HG03045 (cell line): ENCODE results near the gene TATDN3.
A peak's percentile ranks its signal among the peaks of the same experiment; 100 is the strongest.
"Not testable (repeated sequence)": the region's sequence is repeated elsewhere in the genome, so short reads cannot be mapped to it uniquely, and the experiment has no call there.

Experiments
- ATAC-seq: cut with Tn5 transposase; IDR thresholded peaks from one replicate; pipeline ENCODE4 v1.9.1; 2021; ENCODE audit warnings: mild to moderate bottlenecking, moderate library complexity; ENCODE audit not compliant: unreplicated experiment

Gene TATDN3

GRCh38 chr1:212791676-212792395 is at the start of gene TATDN3, which contains the start of gene NSL1:
Gene TATDN3 (plus strand): TSS chr1:212791894. CDS start chr1:212791922, 28 bp downstream.
Gene NSL1 (minus strand): TSS chr1:212791777. CDS start chr1:212791763, 14 bp downstream.
- peak; percentile 77 for ATAC-seq

- ATAC-seq = no peak
Observed at GRCh38 chr1:212743901-212744475, 47.7 kb upstream of the TATDN3 start.

- no peak for ATAC-seq
Observed at GRCh38 chr1:212745303-212745702, 46.4 kb upstream of the TATDN3 start.

- no peak for ATAC-seq
Observed at GRCh38 chr1:212746546-212746945, 45.1 kb upstream of the TATDN3 start.

GRCh38 chr1:212749821-212750535 is 41.7 kb upstream of the TATDN3 start:
- ATAC-seq = no peak

GRCh38 chr1:212752252-212752933 is 39.3 kb upstream of the TATDN3 start:
- no peak for ATAC-seq

- ATAC-seq = no peak
Observed at GRCh38 chr1:212752934-212753497, 38.7 kb upstream of the TATDN3 start.

GRCh38 chr1:212753749-212754148 is 37.9 kb upstream of the TATDN3 start:
- no peak for ATAC-seq

GRCh38 chr1:212754193-212754592 is 37.5 kb upstream of the TATDN3 start:
- ATAC-seq = no peak

GRCh38 chr1:212754680-212755079 is 37.0 kb upstream of the TATDN3 start:
- no peak for ATAC-seq

- ATAC-seq = no peak
Observed at GRCh38 chr1:212759683-212760082, 32.0 kb upstream of the TATDN3 start.

GRCh38 chr1:212760126-212760823 is 31.4 kb upstream of the TATDN3 start:
- ATAC-seq = no peak

- ATAC-seq = no peak
Observed at GRCh38 chr1:212762234-212762633, 29.5 kb upstream of the TATDN3 start.

- ATAC-seq = no peak
Observed at GRCh38 chr1:212762839-212763238, 28.9 kb upstream of the TATDN3 start.

- not testable (repeated sequence) for ATAC-seq
Observed at GRCh38 chr1:212764718-212765281, 26.9 kb upstream of the TATDN3 start.

- ATAC-seq = not testable (repeated sequence)
Observed at GRCh38 chr1:212766825-212767224, 24.9 kb upstream of the TATDN3 start.

- ATAC-seq = no peak
Observed at GRCh38 chr1:212769459-212770167, 22.1 kb upstream of the TATDN3 start.

GRCh38 chr1:212771341-212771740 is 20.4 kb upstream of the TATDN3 start:
- ATAC-seq = no peak

GRCh38 chr1:212773011-212773410 is 18.7 kb upstream of the TATDN3 start:
- ATAC-seq = no peak
